ENCODE results near the gene HPS1.

The HPS1 gene

GRCh38 chr10:98420786-98421185 lies 25.9 kb downstream of the HPS1 start:
- H3K4me1 ChIP-seq (ENCODE audit: control insufficient read depth, low read length) = no peaks in the 10 kb centered on the region
- H4K20me1 ChIP-seq (ENCODE audit: control insufficient read depth, insufficient read depth, low read depth, low read length) = no peaks in the 10 kb centered on the region
- no peaks in the 10 kb centered on the region for H3F3A ChIP-seq (ENCODE audit: control insufficient read depth, insufficient read depth)
- H3K79me2 ChIP-seq (ENCODE audit: control insufficient read depth, low read length) = no peaks in the 10 kb centered on the region
- no peak for TF ChIP-seq EZH2phosphoT487 (IDR thresholded peaks at IDR 0.05; ENCODE audit: borderline replicate concordance, low read length)
- H3K4me3 ChIP-seq (ENCODE audit: low read length) = no peak overlapping the region
- no peak overlapping the region for H3K27ac ChIP-seq (ENCODE audit: low read depth, low read length)
- no peaks in the 10 kb centered on the region for H3K9me3 ChIP-seq (ENCODE audit: control insufficient read depth, insufficient read depth, low read length)
- H3K27me3 ChIP-seq (ENCODE audit: control insufficient read depth, low read length) = no peaks in the 10 kb centered on the region
- H3K36me3 ChIP-seq (ENCODE audit: control insufficient read depth, low read length) = peaks cover 6% of the 10 kb centered on the region; the same call in 1 of the 2 replicates
- H3K9me2 ChIP-seq (replicated peaks; ENCODE audit: control insufficient read depth, low read length) = no peaks in the 10 kb centered on the region
- H3K4me2 ChIP-seq (ENCODE audit: low read length) = no peak overlapping the region

DNA sequence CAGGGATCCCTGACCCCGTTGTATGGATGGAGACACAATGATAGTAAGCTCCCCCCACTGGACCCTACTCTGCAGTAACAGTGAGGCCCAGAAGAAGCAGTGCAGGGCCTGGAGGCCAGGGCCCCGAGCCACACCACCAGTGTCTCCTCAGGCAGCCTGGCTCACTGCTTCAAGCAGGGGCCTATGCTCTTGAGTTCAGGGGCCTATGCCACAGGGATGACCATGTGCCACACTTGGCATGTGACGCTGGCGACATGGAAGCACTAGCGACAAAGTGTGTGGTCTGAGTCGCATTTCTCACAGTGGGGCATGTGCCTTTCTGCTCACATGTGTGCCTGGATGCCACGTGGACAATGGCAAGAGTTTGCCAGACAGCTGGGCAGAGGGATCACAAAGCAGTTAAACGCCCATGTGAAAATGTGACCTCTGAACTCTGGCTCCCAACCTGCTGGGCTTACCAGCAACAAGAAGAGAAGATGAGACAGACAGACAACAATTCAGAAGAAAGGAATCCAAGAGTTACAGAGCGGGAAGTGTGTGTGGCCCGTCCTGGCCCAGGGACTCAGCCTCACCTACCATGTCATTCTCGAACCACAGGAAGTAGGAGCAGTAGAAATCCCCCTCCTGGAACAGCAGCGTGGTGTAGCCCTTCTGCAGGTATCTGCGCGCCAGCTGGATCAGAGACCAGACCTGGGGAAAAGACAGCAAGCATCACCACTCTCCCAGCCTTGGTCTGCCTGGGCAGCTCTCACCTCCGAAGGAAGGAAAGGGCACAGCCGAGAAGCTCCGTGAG lies 27.1 kb downstream of the HPS1 start:
- Histone ChIP-seq H4K20me1 (ENCODE audit: control insufficient read depth, insufficient read depth, low read depth, low read length) (no peaks in the 10 kb centered on the region), H3K27ac (ENCODE audit: low read depth, low read length) (no peak overlapping the region)

DNA sequence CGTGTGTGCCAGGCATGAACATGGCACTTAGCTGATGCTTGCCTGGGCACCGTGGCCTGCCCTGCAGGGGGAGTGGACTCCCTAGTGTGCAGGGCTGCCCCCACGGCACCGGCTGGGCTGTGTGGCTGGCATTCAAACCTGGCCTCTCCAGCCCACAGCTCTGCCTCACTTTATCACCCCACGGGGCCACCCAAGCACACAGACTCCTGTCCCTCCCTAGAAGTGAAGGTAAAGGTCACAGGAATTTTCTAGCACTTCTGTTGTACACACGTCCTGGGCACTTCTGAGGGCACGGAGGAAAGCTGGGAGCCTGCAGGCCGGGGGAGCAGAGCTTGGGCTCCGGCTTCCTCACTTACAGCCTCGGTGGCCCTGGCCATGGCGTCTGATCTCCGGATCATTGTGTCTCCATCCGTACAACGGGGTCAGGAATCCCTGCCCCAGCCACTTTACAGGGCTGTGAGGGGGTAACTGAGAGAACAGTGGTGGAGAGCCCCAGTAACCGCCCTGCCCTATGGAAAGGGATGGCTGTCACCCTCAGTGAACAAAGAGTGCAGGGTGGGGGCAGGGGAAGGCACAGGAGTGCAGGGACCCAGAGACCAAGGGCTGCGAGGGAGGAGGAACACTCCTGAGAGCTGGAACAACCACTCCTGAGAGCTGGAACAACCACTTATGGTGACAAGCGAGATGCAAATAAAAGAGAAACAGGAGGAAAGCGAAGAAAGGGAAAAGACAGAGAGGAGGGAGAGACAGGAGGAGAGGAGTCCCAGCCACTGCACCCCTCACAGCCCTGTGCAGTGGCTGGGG lies 27.9 kb downstream of the HPS1 start:
- TF ChIP-seq EZH2phosphoT487 (IDR thresholded peaks at IDR 0.05; ENCODE audit: borderline replicate concordance, low read length) = no peak
- TF ChIP-seq, protein P1, sequence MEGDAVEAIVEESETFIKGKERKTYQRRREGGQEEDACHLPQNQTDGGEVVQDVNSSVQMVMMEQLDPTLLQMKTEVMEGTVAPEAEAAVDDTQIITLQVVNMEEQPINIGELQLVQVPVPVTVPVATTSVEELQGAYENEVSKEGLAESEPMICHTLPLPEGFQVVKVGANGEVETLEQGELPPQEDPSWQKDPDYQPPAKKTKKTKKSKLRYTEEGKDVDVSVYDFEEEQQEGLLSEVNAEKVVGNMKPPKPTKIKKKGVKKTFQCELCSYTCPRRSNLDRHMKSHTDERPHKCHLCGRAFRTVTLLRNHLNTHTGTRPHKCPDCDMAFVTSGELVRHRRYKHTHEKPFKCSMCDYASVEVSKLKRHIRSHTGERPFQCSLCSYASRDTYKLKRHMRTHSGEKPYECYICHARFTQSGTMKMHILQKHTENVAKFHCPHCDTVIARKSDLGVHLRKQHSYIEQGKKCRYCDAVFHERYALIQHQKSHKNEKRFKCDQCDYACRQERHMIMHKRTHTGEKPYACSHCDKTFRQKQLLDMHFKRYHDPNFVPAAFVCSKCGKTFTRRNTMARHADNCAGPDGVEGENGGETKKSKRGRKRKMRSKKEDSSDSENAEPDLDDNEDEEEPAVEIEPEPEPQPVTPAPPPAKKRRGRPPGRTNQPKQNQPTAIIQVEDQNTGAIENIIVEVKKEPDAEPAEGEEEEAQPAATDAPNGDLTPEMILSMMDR (IDR thresholded peaks at IDR 0.05; ENCODE audit: low read depth, low read length, poor library complexity, severe bottlenecking) = no peak
- H3K27me3 ChIP-seq (ENCODE audit: control insufficient read depth, low read length) = no peaks in the 10 kb centered on the region
- H3K4me3 ChIP-seq (ENCODE audit: low read length) = no peak overlapping the region
- H3K4me2 ChIP-seq (ENCODE audit: low read length) = no peak overlapping the region
- no peak overlapping the region for H3K27ac ChIP-seq (ENCODE audit: low read depth, low read length)
- no peaks in the 10 kb centered on the region for H3K9me3 ChIP-seq (ENCODE audit: control insufficient read depth, insufficient read depth, low read length)
- H3K36me3 ChIP-seq (ENCODE audit: control insufficient read depth, low read length) = peaks cover 6% of the 10 kb centered on the region; the same call in 1 of the 2 replicates
- H3K9me2 ChIP-seq (replicated peaks; ENCODE audit: control insufficient read depth, low read length) = no peaks in the 10 kb centered on the region
- peaks cover 8% of the 10 kb centered on the region for H3K4me1 ChIP-seq (ENCODE audit: control insufficient read depth, low read length)
- H3K79me2 ChIP-seq (ENCODE audit: control insufficient read depth, low read length) = no peaks in the 10 kb centered on the region
- no peaks in the 10 kb centered on the region for H4K20me1 ChIP-seq (ENCODE audit: control insufficient read depth, insufficient read depth, low read depth, low read length)
- H3F3A ChIP-seq (ENCODE audit: control insufficient read depth, insufficient read depth) = no peaks in the 10 kb centered on the region

More for the DNA sequence above, 27.1 kb downstream of the HPS1 start:
- Histone ChIP-seq H3K4me2 (ENCODE audit: low read length) (no peak overlapping the region), H3F3A (ENCODE audit: control insufficient read depth, insufficient read depth) (no peaks in the 10 kb centered on the region), H3K4me3 (ENCODE audit: low read length) (no peak overlapping the region), H3K4me1 (ENCODE audit: control insufficient read depth, low read length) (peaks cover 7% of the 10 kb centered on the region), H3K79me2 (ENCODE audit: control insufficient read depth, low read length) (no peaks in the 10 kb centered on the region), H3K36me3 (ENCODE audit: control insufficient read depth, low read length) (peaks cover 6% of the 10 kb centered on the region; the same call in 1 of the 2 replicates), H3K27me3 (ENCODE audit: control insufficient read depth, low read length) (no peaks in the 10 kb centered on the region), H3K9me2 (replicated peaks; ENCODE audit: control insufficient read depth, low read length) (no peaks in the 10 kb centered on the region), H3K9me3 (ENCODE audit: control insufficient read depth, insufficient read depth, low read length) (no peaks in the 10 kb centered on the region)
- no peak for TF ChIP-seq EZH2phosphoT487 (IDR thresholded peaks at IDR 0.05; ENCODE audit: borderline replicate concordance, low read length)
- TF ChIP-seq, protein P1 (IDR thresholded peaks at IDR 0.05; ENCODE audit: low read depth, low read length, poor library complexity, severe bottlenecking) = no peak

Measured in DOHH2 (cell line).